Fibroblast of villous mesenchyme (primary cell): Measurements from ENCODE around the gene CDK1. TPM values are rescaled to one million over a fixed set of nuclear protein-coding genes. Genes with fewer than 3 reads are reported as not detected.

Experiments
- DNase-seq: peaks from one replicate; pipeline ENCODE4 v3.0.0-alpha.2; 2010; ENCODE audit warnings: low read depth
- H3K4me3 ChIP-seq: 2 replicates; pipeline ENCODE4 v1.5.1; 2011; ENCODE audit warnings: low read depth, mild to moderate bottlenecking, low read length
- CTCF ChIP-seq: IDR thresholded peaks from 2 replicates; pipeline ENCODE4 v1.5.1; 2012; ENCODE audit warnings: low read depth, mild to moderate bottlenecking, low read length; ENCODE audit not compliant: insufficient read depth
- total RNA-seq: library from RNA; depleted of rRNA; stranded (reverse); fragments of >200 nt; gene quantifications from 2 replicates; pipeline ENCODE4 v1.2.3, GENCODE V29; 2012

Gene CDK1
- total RNA-seq, 1 donor = 49.2 TPM

DNA sequence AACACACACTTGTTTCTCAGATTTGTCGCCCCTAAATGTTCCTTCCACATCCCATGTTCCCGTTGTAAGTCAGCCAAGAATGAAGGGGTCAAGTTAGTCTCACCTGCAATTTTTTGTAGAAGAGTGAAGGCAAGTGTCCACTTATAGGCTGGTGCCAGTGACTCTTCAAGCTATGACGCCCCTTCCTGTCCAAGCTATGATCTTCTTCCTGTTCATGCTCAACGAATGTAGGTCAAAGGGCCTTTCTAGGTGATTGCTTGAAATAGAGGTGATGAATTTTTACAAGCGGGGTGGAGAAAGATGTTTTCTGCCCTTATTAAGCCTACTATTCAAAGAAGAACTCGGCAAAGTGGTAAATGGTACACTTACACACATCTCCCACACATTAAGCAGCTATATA lies 41.0 kb downstream of the CDK1 start:
- no peak overlapping the region for H3K4me3 ChIP-seq
- TF ChIP-seq CTCF = no peak
- no peak for DNase-seq

DNA sequence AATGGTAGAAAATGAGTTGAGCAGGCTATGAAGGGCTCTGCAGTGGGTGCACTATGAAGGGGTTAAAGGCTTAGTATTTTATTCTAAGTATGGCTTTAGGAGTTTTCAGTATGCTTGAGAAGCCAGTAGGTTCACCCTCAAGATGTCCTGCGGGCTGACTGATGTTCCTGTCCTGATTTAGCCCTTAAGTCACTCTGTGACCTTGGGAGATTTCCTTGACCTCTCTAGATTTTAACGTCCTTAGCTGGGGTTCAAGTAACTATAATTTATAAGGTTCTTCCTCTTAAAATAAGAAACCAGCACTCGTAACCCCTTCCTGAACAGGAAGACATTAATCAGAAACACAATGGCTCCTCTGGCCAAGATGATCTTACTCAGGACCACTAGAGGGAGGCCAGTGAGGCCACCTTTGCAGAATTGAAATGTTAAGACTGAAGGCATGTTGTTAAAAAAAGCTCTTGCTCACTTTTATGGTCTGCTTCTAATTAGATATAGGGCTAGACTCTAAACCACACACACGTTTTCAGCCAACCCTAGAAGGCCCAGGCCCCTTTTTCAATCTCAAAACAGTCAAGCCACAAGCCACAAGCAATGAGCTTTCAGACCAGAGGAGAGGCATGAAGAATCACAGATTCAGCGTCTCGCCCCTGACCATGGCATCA lies 41.9 kb downstream of the CDK1 start:
- DNase-seq = peak; percentile 75
- no peak overlapping the region for H3K4me3 ChIP-seq
- peak; percentile 47 for TF ChIP-seq CTCF

GRCh38 chr10:60821656-60822055 lies 43.4 kb downstream of the CDK1 start:
- TF ChIP-seq CTCF = no peak
- DNase-seq = no peak

GRCh38 chr10:60822809-60823208 lies 44.5 kb downstream of the CDK1 start:
- TF ChIP-seq CTCF = no peak
- no peak overlapping the region for H3K4me3 ChIP-seq
- DNase-seq = no peak

More at GRCh38 chr10:60821656-60822055, 43.4 kb downstream of the CDK1 start:
- H3K4me3 ChIP-seq = no peak overlapping the region

GRCh38 chr10:60823324-60823723 lies 45.0 kb downstream of the CDK1 start:
- no peak for TF ChIP-seq CTCF
- no peak overlapping the region for H3K4me3 ChIP-seq
- no peak for DNase-seq

- DNase-seq = no peak
- no peak for TF ChIP-seq CTCF
- no peak overlapping the region for H3K4me3 ChIP-seq
Observed at GRCh38 chr10:60825520-60825919, 47.2 kb downstream of the CDK1 start.
